Measurements from ENCODE around the gene RNF207. TPM values are rescaled to one million over a fixed set of nuclear protein-coding genes. Genes with fewer than 3 reads are reported as not detected.

Gene RNF207
- total RNA-seq, 1 experiment from 2014 or later = 115 TPM

DNA sequence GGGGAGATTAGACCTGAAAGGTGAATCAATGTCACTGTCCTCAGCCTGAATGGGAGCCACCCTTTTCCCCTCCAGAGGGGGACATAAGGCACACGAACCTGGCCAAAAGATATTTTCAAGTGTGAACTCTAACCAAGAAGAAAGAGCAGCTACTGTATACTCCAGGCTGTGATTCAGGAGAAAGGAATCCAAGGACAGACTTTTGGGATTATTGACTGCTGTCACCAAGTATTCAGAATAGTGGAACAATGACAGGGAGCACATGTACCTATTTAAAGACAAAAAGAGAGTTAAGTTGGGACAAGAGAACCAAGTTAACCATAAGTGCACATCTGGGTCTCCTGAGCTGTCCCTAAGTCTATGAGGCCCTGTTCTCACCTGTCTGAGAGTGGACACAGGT lies 27.5 kb downstream of the RNF207 start:
- DNase-seq (ENCODE audit: low read depth, low spot score) (no peak), ATAC-seq (no peak)
- TF ChIP-seq REST (IDR thresholded peaks at IDR 0.05; ENCODE audit: insufficient read depth in 1 of 2, low read depth in 2 of 2, low read length in 1 of 2) = no peak
- no peak for TF ChIP-seq POLR2AphosphoS5 (IDR thresholded peaks at IDR 0.05; ENCODE audit: low read depth, low read length)
- no peak for TF ChIP-seq SIN3A (IDR thresholded peaks at IDR 0.05; ENCODE audit: borderline replicate concordance, insufficient read depth, low read depth, low read length)
- TF ChIP-seq, protein P1, sequence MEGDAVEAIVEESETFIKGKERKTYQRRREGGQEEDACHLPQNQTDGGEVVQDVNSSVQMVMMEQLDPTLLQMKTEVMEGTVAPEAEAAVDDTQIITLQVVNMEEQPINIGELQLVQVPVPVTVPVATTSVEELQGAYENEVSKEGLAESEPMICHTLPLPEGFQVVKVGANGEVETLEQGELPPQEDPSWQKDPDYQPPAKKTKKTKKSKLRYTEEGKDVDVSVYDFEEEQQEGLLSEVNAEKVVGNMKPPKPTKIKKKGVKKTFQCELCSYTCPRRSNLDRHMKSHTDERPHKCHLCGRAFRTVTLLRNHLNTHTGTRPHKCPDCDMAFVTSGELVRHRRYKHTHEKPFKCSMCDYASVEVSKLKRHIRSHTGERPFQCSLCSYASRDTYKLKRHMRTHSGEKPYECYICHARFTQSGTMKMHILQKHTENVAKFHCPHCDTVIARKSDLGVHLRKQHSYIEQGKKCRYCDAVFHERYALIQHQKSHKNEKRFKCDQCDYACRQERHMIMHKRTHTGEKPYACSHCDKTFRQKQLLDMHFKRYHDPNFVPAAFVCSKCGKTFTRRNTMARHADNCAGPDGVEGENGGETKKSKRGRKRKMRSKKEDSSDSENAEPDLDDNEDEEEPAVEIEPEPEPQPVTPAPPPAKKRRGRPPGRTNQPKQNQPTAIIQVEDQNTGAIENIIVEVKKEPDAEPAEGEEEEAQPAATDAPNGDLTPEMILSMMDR (IDR thresholded peaks at IDR 0.05) = no peak
- ChIA-PET CTCF (no interaction called here), POLR2A (no interaction called here)
- intact Hi-C loops (cut with micrococcal nuclease; ENCODE audit: unreplicated experiment) (no loop called here), in situ Hi-C loops (cut with HindIII; ENCODE audit: low pct_unique_long_range_greater_than_20kb, low sequenced_read_pairs) (no loop called here)
- H3K27ac ChIP-seq (ENCODE audit: low read length) = no peak overlapping the region
- peaks cover 10% of the 10 kb centered on the region for H3K36me3 ChIP-seq (ENCODE audit: control insufficient read depth, insufficient read depth, low read length)
- no peaks in the 10 kb centered on the region for H3K9me3 ChIP-seq (ENCODE audit: control insufficient read depth, insufficient read depth, low read depth, low read length)
- H3K4me3 ChIP-seq (ENCODE audit: low read depth in 2 of 2, low read length in 2 of 2) = no peak overlapping the region
- peaks cover 6% of the 10 kb centered on the region for H3K4me1 ChIP-seq (ENCODE audit: control insufficient read depth, insufficient read depth, low read length)
- no peaks in the 10 kb centered on the region for H3K27me3 ChIP-seq (ENCODE audit: control insufficient read depth, insufficient read depth, low read length)
- no TSS peak for BruUV-seq (replicated peaks)

DNA sequence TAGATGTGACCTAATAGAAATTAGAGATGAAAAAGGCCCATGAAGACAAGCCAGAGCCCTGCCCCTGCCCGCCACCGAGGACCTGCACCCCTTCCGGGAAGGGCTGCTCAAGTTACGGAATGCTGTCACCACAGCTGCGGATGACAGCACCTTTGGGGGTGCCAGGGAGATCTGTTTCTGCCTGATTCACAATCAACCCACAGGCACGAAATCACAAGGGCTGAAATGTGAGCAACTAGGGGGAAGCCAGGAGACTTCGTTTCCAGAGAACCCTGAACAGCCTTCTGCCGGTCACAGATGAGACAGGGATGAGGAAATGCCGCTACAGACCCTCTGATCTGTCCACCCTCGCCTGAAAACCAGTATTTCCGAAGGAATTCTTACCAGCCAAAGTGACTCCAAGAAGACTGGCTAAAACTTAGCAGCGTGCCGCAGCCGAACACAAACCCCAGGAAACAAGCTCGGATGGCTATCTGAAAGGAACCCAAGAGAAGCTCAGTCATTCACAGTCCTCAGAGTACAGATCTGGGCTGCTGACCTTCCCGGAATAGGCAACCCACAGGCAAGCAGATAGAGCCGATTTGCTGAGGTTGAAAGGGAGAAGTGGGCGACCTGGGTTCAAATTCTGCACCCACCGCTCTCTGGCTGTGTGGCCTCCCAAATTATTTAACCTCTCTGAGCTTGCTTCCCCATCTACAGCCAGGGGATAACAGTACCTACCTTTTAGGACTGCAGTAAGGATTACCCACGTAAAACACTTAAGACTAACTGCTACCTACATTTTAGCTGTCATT lies 28.8 kb downstream of the RNF207 start:
- H3K27me3 ChIP-seq (ENCODE audit: control insufficient read depth, insufficient read depth, low read length) = no peaks in the 10 kb centered on the region
- H3K4me1 ChIP-seq (ENCODE audit: control insufficient read depth, insufficient read depth, low read length) = peaks cover 6% of the 10 kb centered on the region
- no peaks in the 10 kb centered on the region for H3K9me3 ChIP-seq (ENCODE audit: control insufficient read depth, insufficient read depth, low read depth, low read length)
- TF ChIP-seq TCF7L2 (IDR thresholded peaks at IDR 0.05; ENCODE audit: low read depth, low read length) (no peak), SIN3A (IDR thresholded peaks at IDR 0.05; ENCODE audit: borderline replicate concordance, insufficient read depth, low read depth, low read length) (no peak), POLR2AphosphoS5 (IDR thresholded peaks at IDR 0.05; ENCODE audit: low read depth, low read length) (no peak), REST (IDR thresholded peaks at IDR 0.05; ENCODE audit: insufficient read depth in 1 of 2, low read depth in 2 of 2, low read length in 1 of 2) (no peak)
- TF ChIP-seq, protein P1 (IDR thresholded peaks at IDR 0.05) = no peak
- DNase-seq (ENCODE audit: low read depth, low spot score) (no peak), ATAC-seq (no peak)
- ChIA-PET POLR2A (interaction anchor here (0.7 kb wide), 1 partner anchor 184 kb away, joined by 3 read pairs; no protein-coding TSS in a partner anchor), CTCF (interaction anchor here (0.6 to 0.8 kb wide), 2 partner anchors 11 to 27 kb away, joined by 3 to 13 read pairs; no protein-coding TSS in a partner anchor)
- in situ Hi-C loops (cut with HindIII; ENCODE audit: low pct_unique_long_range_greater_than_20kb, low sequenced_read_pairs) (no loop called here), intact Hi-C loops (cut with micrococcal nuclease; ENCODE audit: unreplicated experiment) (no loop called here)
- peaks cover 10% of the 10 kb centered on the region for H3K36me3 ChIP-seq (ENCODE audit: control insufficient read depth, insufficient read depth, low read length)
- H3K4me3 ChIP-seq (ENCODE audit: low read depth in 2 of 2, low read length in 2 of 2) = peak overlapping the region; percentile 62 to 84
- peak overlapping the region; percentile 84 for H3K27ac ChIP-seq (ENCODE audit: low read length)
- no TSS peak for BruUV-seq (replicated peaks)

Measured in Panc1 (cell line).